Measurements from ENCODE around the gene ZNF33B. TPM values are rescaled to one million over a fixed set of nuclear protein-coding genes. Genes with fewer than 3 reads are reported as not detected.
"Not testable (repeated sequence)": the region's sequence is repeated elsewhere in the genome, so short reads cannot be mapped to it uniquely, and the experiment has no call there.

The ZNF33B gene
- total RNA-seq: 8.1 and 24.5 TPM in 2 replicates

- DNase-seq (ENCODE audit: extremely low read depth, low read depth, low spot score): peak; percentile 68
Measured at GRCh38 chr10:42638055-42638820, at the start of gene ZNF33B. Gene ZNF33B, minus strand, starts transcription at chr10:42638570. Its CDS starts 1,642 bp downstream, at chr10:42636928.

DNA sequence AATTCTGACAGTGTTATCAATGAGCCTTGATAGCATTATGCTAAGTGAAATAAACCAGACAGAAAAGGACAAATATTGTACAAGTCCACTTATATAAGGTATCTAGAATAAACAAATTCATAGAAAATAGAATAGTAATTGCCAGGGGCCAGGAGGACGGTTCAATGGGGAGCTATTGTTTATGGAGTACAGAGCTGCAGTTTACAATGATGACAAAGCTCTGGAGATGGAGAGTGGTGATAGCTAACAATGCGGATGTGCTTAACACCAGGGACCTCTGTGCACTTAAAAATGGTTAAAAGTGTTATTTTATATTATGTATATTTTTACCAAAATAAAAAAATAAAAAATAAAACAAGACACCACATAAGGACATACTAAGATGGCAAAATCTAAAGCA lies 46.1 kb upstream of the ZNF33B start:
- DNase-seq (ENCODE audit: extremely low read depth, low read depth, low spot score): no peak

GRCh38 chr10:42680267-42680666 lies 41.9 kb upstream of the ZNF33B start:
- DNase-seq (ENCODE audit: extremely low read depth, low read depth, low spot score): no peak

DNA sequence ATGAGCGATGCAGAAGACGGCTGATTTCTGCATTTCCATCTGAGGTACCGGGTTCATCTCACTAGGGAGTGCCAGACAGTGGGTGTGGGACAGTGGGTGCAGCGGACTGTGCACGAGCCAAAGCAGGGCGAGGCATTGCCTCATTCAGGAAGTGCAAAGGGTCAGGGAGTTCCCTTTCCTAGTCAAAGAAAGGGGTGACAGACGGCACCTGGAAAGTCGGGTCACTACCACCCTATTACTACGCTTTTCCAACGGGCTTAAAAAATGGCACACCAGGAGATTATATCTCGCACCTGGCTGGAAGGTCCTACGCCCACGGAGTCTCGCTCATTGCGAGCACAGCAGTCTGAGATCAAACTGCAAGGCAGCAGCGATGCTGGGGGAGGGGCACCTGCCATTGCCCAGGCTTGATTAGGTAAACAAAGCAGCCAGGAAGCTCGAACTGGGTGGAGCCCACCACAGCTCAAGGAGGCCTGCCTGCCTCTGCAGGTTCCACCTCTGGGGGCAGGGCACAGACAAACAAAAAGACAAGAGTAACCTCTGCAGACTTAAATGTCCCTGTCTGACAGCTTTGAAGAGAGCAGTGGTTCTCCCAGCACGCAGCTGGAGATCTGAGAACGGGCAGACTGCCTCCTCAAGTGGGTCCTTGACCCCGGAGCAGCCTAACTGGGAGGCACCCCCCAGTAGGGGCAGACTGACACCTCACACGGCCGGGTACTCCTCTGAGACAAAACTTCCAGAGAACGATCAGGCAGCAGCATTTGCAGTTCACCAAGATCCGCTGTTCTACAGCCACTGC lies 27.0 kb upstream of the ZNF33B start:
- not testable (repeated sequence) for DNase-seq (ENCODE audit: extremely low read depth, low read depth, low spot score)

DNA sequence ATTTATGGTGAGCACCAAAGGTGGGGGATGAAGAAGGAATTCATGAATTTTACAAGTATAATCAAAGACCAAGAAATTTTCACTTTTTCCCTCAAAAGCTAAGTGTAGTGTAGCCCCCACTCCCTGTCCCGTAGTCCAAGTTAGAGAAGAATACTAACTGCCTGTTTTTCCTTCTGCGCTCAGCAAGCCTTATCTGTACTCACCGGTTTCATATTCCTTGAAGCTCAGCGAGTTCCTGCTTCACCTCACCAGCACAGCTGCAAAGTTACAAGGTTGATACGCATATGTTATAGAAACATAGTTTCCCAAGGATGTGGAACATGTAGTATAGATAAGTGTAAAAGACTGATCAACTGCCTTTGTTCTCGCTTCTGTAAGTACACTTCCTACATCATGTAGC lies 16.0 kb upstream of the ZNF33B start:
- no peak for DNase-seq (ENCODE audit: extremely low read depth, low read depth, low spot score)

DNA sequence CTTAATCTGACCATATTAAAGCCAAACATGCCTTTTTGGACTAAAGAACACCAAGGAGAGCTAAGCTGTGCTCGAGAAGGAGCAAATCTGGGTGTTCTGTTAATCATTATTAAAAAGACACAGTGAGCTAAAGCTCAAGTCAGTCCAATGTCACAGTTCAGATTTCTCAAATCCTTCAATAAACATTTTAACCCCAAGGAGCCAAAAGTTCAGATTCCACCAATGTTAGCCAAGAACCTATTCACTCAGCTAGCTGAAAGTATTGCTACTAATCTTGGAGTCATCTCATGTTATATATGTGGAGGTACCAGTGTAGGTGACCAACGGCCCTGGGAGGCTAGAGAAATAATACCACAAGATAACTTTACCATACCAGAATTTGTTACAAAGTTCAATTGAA lies 14.5 kb upstream of the ZNF33B start:
- DNase-seq (ENCODE audit: extremely low read depth, low read depth, low spot score): no peak

GRCh38 chr10:42650374-42650773 lies 12.0 kb upstream of the ZNF33B start:
- DNase-seq (ENCODE audit: extremely low read depth, low read depth, low spot score): no peak

DNA sequence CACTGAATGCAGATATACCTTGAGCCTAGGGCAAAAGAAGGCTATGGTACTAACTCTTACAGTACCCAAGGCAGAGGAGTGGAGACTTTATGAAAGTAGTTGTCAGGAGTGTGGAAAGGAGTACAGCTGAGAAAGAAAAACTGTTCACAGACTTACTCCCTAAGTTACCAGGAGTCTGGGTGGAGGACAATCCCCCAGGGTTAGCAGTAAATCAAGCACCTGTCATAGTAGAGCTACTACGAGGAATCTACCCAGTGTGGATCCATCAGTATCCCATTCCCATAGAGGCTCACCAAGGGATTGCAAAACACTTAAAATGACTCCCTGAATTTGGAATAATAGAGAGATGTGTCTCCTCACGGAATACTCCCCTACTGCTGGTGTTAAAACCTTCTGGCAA lies 10.1 kb upstream of the ZNF33B start:
- no peak for DNase-seq (ENCODE audit: extremely low read depth, low read depth, low spot score)

DNA sequence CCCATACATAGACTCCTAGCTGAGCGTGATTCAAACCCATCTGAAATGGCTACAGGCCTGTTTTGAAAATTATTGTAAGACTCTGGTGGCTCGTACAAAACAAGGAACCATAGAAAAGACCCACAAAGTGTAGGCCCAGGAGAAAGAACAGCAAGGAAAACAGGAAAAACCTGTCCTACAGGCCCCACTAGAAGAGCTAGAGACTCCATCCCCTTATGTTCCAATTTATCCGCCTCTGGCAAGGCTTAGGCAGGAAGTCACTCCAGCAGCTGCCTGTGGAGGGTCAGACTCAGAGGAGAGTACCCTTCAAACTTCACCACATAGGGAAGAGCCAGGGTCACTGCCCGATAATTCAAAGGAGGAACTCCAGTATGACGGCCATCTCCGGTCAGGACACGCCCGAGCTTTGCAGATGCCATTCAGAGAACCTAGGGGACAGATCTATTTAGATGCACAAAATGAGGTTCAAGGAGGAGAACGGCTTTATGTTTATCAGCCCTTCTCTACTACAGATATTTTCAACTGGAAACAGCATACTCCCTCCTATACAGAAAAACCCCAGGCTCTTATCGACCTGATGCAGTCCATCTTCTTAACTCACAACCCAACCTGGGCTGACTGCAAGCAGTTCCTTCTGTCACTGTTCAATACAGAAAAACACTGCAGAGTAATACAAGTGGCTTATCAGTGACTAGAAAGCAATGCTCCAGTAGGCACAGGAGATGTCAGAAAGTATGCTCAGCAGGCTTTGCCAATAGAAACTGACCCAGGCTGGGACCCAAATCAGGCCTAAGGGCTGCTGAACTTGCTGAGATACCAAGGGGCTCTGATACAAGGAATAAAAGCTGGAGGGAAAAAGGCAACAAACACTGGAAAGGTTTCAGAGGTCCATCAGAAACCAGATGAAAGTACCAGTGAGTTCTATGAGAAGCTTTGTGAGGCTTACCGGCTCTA lies 8.6 kb upstream of the ZNF33B start:
- no peak for DNase-seq (ENCODE audit: extremely low read depth, low read depth, low spot score)

GRCh38 chr10:42646214-42646613 lies 7.8 kb upstream of the ZNF33B start:
- no peak for DNase-seq (ENCODE audit: extremely low read depth, low read depth, low spot score)

GRCh38 chr10:42645516-42645915 lies 7.1 kb upstream of the ZNF33B start:
- DNase-seq (ENCODE audit: extremely low read depth, low read depth, low spot score): no peak

DNA sequence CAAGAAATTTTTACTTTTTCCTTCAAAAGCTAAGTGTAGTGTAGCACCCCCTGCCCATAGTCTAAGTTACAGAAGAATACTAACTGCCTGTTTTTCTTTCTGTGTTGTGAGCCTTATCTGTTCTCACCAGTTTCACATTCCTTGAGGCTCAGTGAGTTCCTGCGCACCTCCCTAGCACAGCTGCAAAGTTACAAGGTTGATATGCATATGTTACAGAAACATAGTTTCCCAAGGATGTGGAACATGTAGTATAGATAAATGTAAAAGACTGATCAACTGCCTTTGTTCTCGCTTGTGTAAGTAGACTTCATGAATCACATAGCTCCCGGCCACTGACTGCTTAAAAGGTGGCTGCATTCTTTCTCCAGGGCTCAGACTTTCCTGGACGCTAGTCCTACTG lies 6.7 kb upstream of the ZNF33B start:
- no peak for DNase-seq (ENCODE audit: extremely low read depth, low read depth, low spot score)

DNA sequence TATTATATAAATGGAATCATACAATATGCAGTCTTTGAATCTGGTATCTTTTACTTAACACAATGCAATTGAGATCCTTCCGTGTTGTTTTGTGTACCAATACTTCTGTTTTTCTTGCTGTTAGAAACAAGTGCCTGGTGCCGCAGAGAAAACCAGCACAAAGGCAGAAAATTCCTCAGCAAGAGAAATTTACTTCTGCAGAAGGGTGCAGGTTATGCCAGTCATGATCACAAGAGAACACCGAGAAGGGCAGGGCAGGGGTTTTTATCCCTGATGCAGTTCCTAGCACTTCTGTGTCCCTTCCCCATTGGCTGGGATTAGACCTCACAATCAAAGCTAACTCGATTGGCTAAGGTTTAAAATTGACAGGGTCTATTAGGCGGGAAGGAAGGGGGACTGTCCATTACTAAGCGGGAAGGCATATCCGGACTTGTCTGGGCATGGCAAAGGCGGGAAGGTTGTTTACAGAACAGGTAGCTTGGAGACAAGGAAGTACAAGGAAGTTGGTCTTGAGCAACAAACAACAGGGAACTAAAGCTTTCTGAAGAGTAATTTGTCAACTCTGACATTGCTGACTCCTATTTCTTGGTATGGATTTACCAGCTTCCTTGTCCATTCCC lies 2.4 kb upstream of the ZNF33B start:
- no peak for DNase-seq (ENCODE audit: extremely low read depth, low read depth, low spot score)

GRCh38 chr10:42638821-42639270 lies 476 bp upstream of the ZNF33B start:
- DNase-seq (ENCODE audit: extremely low read depth, low read depth, low spot score): no peak

DNA sequence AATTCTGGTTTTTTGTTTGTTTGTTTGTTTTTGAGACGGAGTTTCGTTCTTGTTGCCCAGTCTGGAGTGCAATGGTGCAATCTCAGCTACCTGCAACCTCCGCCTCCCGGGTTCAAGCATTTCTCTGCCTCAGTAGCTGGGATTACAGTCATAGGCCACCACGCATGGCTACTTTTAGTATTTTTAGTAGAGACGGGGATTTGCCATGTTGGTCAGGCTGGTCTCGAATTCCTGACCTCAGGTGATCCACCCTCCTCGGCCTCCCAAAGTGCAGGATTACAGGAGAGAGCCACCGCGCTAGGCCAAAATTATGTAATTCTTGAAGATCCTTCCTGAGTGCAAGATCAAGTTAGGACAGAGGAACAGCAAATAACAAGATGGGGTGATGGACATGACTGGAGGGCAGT lies 719 bp downstream of the ZNF33B start:
- DNase-seq (ENCODE audit: extremely low read depth, low read depth, low spot score): no peak

GRCh38 chr10:42637142-42637541 lies 1.2 kb downstream of the ZNF33B start:
- no peak for DNase-seq (ENCODE audit: extremely low read depth, low read depth, low spot score)

GRCh38 chr10:42635098-42635497 lies 3.3 kb downstream of the ZNF33B start:
- no peak for DNase-seq (ENCODE audit: extremely low read depth, low read depth, low spot score)

DNA sequence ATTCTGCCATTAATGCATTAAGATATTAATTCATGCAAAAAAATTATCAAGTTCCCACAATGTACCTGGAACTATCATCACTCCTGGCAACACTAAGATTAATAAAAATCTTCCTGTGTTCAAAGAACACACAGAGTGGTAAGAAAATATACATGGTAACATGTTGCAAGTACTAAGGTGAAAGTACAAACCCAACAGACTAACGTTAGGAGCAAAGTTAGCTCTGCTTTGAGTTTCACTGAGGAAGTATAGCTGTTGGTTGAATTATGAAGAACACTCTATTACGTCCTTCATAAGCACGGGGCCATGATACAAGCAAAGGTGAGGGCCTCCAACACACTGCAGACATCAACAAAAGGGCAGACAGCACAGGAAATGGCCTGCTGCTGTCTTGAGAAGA lies 5.8 kb downstream of the ZNF33B start:
- DNase-seq (ENCODE audit: extremely low read depth, low read depth, low spot score): no peak

DNA sequence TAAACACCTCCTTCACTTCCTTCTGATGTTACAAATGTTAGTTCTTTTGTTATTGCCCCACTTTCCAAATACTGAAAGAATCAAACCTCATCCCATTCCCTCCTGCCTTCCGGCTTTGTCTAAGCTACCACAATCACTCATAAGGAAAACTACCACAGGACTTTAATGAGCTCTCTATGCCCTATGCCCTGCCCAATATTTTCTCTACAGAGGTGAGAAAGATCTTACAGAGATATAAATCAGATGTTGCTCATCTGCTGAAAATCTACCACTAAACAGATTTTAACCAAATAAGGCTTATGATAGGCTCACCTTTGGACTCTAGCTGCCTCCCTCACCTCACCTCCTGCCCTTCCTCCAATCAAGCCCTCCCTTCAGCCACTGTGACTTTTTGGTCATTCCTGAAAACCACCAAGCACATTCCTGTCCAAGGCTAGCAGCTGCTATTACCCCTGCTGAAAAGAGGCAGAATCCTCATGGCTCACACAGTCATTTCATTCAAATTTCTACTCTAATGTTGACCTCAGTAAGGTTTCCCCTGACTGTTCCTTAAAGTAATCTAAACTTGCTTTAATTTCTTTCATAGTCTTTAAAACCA lies 7.7 kb downstream of the ZNF33B start:
- no peak for DNase-seq (ENCODE audit: extremely low read depth, low read depth, low spot score)

DNA sequence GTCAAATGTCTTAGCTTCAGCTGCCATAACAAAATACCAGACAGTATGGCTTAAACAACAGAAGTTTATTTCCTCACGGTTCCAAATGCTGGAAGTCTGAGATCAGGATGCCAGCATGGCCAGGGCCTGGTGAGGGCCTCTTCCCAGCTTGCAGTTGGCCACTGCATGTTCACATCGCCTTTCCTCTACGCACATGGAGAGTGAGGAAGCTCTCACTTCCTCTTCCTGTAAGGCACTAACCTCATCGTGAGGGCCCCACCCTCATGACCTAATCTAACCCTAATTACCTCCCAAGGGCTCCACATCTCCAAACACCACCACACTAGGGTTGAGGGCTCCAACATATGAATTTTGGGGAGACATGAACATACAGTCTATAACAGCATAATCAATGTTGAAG lies 14.4 kb downstream of the ZNF33B start:
- no peak for DNase-seq (ENCODE audit: extremely low read depth, low read depth, low spot score)
